Measurements from ENCODE around the gene KRT28.
"Not testable (repeated sequence)": the region's sequence is repeated elsewhere in the genome, so short reads cannot be mapped to it uniquely, and the experiment has no call there.

The KRT28 gene

DNA sequence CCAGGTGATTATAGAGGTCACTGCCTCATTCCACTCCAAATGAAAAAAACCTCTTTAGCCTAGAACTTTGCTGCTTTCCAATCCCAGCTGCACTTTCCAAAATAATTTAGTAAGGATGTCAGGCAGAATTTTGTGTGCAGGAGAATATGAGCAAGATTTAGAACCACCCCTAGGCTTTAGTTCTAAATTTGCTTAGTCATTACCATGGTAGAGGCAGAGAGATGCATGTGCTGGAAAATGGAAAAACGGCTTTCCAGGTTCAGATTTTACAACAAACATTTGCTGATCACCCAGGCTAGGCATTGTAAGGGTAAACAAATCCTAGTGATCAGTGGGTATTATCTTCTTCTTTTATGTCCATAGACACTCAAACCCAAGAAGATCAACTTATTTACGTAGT lies 34.1 kb downstream of the KRT28 start:
- TF ChIP-seq, protein P1, sequence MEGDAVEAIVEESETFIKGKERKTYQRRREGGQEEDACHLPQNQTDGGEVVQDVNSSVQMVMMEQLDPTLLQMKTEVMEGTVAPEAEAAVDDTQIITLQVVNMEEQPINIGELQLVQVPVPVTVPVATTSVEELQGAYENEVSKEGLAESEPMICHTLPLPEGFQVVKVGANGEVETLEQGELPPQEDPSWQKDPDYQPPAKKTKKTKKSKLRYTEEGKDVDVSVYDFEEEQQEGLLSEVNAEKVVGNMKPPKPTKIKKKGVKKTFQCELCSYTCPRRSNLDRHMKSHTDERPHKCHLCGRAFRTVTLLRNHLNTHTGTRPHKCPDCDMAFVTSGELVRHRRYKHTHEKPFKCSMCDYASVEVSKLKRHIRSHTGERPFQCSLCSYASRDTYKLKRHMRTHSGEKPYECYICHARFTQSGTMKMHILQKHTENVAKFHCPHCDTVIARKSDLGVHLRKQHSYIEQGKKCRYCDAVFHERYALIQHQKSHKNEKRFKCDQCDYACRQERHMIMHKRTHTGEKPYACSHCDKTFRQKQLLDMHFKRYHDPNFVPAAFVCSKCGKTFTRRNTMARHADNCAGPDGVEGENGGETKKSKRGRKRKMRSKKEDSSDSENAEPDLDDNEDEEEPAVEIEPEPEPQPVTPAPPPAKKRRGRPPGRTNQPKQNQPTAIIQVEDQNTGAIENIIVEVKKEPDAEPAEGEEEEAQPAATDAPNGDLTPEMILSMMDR (IDR thresholded peaks at IDR 0.05; ENCODE audit: borderline replicate concordance, insufficient read depth, low read depth, low read length) = no peak
- no peak overlapping the region for H3K4me3 ChIP-seq (ENCODE audit: low read depth, low read length)

DNA sequence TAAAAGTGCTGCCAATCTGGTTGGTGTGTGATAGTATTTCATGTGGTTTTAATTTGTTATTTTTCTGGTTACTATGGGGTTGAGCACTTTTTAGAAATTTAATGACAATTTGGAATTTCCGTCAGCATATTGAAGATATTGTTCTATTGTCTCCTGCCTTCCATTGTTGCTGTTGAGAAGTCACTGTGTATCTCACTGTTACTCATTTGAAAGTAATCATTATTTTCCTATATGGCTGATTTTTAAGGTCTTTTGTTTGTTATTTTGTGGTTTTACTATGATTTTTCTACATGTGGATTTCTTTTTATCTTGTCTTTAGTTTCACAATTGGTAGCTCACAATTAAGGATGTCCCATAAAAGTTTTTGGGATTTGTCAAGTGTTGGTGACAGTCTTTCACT lies 36.0 kb downstream of the KRT28 start:
- TF ChIP-seq, protein P1 (IDR thresholded peaks at IDR 0.05; ENCODE audit: borderline replicate concordance, insufficient read depth, low read depth, low read length) = no peak
- no peak overlapping the region for H3K4me3 ChIP-seq (ENCODE audit: low read depth, low read length)

DNA sequence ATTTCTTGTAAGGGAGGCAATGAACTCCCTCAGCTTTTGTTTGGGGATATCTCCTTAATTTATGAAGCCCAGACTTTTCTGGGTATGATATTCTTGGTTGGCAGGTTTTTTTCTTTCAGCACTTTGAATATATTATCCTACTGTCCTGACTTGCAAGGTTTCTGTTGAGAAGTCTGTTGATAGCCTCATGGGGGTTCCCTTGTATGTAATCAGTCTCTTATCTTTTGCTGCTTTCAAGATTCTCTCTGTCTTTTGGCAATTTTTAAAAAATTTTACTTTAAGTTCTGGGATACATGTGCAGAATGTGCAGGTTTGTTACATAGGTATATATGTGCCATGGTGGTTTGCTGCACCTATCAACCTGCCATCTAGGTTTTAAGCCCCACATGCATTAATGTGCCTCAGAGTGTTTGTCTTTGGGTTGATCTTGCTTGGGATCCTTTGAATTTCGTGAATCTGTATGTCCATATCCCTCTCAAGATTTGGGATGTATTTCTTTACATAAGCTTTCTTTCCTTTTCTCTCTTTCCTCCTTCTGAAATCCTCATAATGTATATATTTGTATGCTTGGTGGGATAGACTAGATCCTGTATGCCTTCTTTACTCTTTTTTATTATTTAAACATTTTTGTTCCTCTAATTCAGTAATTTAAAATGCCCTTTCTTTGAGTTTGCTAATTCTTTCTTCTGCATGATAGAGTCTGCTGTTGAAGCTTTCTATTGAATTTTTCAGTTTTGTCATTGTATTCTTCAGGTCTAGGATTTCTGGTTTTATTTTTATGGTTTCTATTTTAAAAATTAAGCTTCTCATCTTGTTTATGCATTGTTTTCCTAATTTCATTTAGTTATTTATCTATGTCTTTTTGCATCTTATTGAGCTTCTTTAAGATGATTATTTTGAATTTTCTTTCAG lies 39.4 kb downstream of the KRT28 start:
- H3K4me3 ChIP-seq (ENCODE audit: low read depth, low read length) = no peak overlapping the region
- TF ChIP-seq, protein P1 (IDR thresholded peaks at IDR 0.05; ENCODE audit: borderline replicate concordance, insufficient read depth, low read depth, low read length) = no peak

DNA sequence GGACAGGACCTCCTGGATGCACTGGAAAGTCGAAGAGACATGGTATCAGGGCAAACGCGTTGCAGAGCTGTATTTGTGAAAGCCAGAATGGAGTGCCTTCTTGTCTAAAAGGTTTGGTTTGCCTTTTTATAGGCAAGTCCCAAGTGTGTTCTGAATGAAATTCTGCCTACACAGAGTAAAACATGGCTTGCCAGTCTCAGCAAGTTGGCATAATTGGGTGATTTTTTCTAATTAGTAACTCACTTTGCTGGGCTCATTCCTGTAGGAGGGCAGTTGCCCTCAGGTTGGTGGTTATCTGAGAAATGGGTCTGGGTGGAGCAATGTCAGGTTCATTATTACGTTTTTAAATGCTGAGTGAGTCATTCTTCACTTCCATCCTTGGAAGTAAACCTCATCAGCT lies 44.5 kb downstream of the KRT28 start, which contains the start of gene KRT25:
Gene KRT25, minus strand, starts transcription at position 101 of the 400 bp plus-strand sequence. Its CDS starts 60 bp downstream, at position 41.
- no peak within 1 kb of the TSS for H3K4me3 ChIP-seq (ENCODE audit: low read depth, low read length)
- TF ChIP-seq, protein P1 (IDR thresholded peaks at IDR 0.05; ENCODE audit: borderline replicate concordance, insufficient read depth, low read depth, low read length) = no peak

DNA sequence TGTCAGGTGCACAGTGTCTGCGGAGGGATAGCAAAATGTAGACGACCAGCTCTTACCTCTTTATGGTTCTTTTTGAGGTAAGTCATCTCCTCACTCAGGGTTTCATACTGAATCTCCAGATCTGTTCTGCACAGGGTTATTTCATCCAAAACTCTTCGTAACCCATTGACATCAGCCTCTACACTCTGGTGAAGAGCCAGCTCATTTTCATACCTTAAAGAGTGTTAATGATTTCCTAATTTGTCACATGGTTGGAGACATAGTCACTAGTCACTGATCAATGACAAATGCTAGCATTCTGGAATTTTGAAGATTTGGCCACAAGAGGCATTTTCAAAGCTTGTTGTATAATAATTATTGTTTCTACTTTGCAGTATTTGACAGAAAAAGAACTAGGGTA lies 46.0 kb downstream of the KRT28 start:
- no peak overlapping the region for H3K4me3 ChIP-seq (ENCODE audit: low read depth, low read length)
- TF ChIP-seq, protein P1 (IDR thresholded peaks at IDR 0.05; ENCODE audit: borderline replicate concordance, insufficient read depth, low read depth, low read length) = no peak

DNA sequence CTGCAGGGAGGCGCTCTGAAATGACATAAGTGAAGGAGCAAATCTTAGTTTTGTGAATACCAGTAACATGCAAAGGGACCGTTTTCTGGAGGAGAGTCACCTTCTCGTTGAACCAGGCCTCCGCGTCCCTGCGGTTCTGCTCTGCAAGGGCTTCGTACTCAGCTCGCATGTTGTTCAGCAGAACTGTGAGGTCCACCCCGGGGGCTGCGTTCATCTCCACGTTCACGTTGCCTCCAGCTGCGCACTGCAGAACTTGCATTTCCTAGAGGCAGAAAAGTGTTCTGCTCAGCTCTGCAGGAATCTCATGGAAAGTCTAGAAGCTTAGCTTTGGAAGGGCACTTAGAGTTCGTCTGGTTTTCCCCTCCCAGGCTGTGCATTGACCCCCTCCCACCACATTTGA lies 48.7 kb downstream of the KRT28 start:
- H3K4me3 ChIP-seq (ENCODE audit: low read depth, low read length) = no peak overlapping the region
- TF ChIP-seq, protein P1 (IDR thresholded peaks at IDR 0.05; ENCODE audit: borderline replicate concordance, insufficient read depth, low read depth, low read length) = no peak

DNA sequence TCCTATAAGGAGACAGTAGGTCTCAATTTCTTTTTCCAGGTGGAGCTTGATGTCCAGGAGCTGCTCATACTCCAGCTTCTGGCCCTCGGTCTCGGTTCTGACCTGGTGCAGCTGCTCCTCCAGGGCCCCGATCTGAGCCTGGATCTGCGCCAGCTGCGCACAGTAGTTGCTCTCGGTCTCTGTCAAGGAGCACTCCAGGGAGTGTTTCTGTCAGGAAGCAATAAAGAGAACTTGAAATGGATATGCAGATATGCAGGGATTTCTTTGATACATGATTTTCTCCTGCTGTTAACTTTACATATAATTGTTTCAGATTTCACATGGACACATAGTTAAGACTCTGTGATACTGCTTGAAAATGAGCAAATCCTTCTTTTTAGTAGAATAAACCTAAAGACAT lies 49.4 kb downstream of the KRT28 start:
- no peak overlapping the region for H3K4me3 ChIP-seq (ENCODE audit: low read depth, low read length)
- TF ChIP-seq, protein P1 (IDR thresholded peaks at IDR 0.05; ENCODE audit: borderline replicate concordance, insufficient read depth, low read depth, low read length) = no peak

DNA sequence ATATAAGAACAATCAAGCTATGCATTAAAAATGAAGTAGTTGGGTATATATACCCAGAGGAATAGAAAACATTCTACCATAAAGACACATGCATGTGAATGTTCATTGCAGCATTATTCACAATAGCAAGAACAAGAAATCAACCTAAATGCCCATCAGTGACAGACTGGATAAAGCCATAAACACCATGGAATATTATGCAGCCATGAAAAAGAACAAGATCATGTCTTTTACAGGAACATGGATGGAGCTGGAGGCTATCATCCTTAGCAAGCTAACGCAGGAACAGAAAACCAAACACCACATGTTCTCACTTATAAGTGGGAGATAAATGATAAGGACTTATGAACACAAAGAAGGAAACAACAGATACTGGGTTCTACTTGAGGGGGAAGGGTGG lies 51.1 kb downstream of the KRT28 start:
- H3K4me3 ChIP-seq (ENCODE audit: low read depth, low read length) = not testable (repeated sequence)
